ENCODE measurements around the gene KISS1R.

KISS1R gene

DNA sequence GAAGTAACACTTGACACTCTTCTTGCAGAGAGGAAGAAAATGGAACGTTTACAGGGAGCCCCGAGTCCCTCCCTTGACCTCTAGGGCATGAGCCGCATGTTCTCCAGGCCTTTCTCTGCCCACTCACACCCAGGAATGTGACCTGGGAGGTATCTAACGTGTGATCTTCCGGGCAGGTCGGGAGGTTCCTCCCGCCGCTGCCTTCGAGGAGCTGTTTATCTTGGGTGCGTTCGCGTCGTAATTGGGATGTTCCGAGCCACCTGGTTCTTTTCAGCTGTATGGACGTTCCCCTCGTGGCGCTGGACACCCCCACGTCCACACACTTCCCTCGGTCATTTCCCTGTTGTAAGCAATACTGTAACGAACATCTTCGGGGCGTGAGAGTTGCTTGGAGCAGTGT lies 22.3 kb downstream of the KISS1R start:
- Histone ChIP-seq H3K4me3 (ENCODE audit: low read depth, low read length) (no peak overlapping the region), H3K9me3 (no peaks in the 10 kb centered on the region), H3K27me3 (no peaks in the 10 kb centered on the region), H3K36me3 (peaks cover 9% of the 10 kb centered on the region), H3K4me1 (peaks cover 22% of the 10 kb centered on the region)
- TF ChIP-seq, protein P1, sequence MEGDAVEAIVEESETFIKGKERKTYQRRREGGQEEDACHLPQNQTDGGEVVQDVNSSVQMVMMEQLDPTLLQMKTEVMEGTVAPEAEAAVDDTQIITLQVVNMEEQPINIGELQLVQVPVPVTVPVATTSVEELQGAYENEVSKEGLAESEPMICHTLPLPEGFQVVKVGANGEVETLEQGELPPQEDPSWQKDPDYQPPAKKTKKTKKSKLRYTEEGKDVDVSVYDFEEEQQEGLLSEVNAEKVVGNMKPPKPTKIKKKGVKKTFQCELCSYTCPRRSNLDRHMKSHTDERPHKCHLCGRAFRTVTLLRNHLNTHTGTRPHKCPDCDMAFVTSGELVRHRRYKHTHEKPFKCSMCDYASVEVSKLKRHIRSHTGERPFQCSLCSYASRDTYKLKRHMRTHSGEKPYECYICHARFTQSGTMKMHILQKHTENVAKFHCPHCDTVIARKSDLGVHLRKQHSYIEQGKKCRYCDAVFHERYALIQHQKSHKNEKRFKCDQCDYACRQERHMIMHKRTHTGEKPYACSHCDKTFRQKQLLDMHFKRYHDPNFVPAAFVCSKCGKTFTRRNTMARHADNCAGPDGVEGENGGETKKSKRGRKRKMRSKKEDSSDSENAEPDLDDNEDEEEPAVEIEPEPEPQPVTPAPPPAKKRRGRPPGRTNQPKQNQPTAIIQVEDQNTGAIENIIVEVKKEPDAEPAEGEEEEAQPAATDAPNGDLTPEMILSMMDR (IDR thresholded peaks at IDR 0.05; ENCODE audit: low read depth, low read length): no peak
- DNase-seq: no peak

- Histone ChIP-seq H3K36me3 (peaks cover 9% of the 10 kb centered on the region), H3K27me3 (no peaks in the 10 kb centered on the region), H3K4me3 (ENCODE audit: low read depth, low read length) (no peak overlapping the region; the same call in 1 of the 2 replicates), H3K4me1 (peaks cover 18% of the 10 kb centered on the region), H3K9me3 (no peaks in the 10 kb centered on the region)
- DNase-seq: no peak
- TF ChIP-seq, protein P1 (IDR thresholded peaks at IDR 0.05; ENCODE audit: low read depth, low read length): no peak
These were observed 22.8 kb downstream of the KISS1R start for GRCh38 chr19:939922-940321.

DNA sequence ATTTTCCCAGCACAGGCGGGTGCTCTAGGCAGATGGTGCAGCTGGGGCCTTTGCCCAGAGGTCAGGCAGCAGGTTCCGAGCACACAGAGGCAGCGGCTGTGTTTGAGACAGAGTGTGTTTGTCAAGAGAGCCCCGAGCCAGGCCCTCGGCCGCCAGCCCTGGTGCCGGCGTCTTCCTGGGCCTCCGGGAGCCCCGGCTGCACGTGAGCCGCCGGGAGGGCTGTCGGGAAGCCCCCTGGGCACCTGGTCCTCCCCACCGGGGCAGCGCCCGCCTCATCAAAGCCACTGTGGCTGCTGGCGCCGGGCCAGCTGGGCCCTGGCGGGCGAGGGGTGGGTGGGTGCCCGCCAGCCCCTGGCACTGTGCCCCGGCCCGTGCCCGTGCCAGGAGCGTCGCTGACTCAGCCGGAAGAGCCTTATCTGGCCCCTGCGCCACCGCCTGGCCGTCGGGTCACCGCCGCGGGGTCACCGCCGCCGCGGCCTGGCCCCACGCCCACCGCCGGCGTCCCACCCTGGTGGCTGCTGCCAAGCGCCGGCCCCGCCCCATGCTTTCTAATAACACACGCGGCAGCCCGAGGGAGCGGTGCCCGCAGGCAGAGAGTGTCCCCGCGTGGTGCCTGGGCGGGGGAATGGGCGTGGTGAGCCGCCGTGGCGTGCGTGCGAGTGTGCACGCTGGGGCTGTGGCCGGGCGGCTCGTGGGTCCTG lies 23.6 kb downstream of the KISS1R start:
- TF ChIP-seq, protein P1 (IDR thresholded peaks at IDR 0.05; ENCODE audit: low read depth, low read length): no peak
- Histone ChIP-seq H3K27me3 (no peaks in the 10 kb centered on the region), H3K4me3 (ENCODE audit: low read depth, low read length) (peak overlapping the region; percentile 33), H3K9me3 (no peaks in the 10 kb centered on the region), H3K4me1 (peaks cover 20% of the 10 kb centered on the region), H3K36me3 (peaks cover 5% of the 10 kb centered on the region)
- DNase-seq: peak; percentile 85

- peaks cover 20% of the 10 kb centered on the region for H3K4me1 ChIP-seq
- H3K9me3 ChIP-seq: no peaks in the 10 kb centered on the region
- H3K36me3 ChIP-seq: peaks cover 5% of the 10 kb centered on the region
- H3K27me3 ChIP-seq: no peaks in the 10 kb centered on the region
- H3K4me3 ChIP-seq (ENCODE audit: low read depth, low read length): peak overlapping the region; percentile 33
- no peak for DNase-seq
- TF ChIP-seq, protein P1 (IDR thresholded peaks at IDR 0.05; ENCODE audit: low read depth, low read length): no peak
These were observed 24.4 kb downstream of the KISS1R start for GRCh38 chr19:941292-942132.

DNA sequence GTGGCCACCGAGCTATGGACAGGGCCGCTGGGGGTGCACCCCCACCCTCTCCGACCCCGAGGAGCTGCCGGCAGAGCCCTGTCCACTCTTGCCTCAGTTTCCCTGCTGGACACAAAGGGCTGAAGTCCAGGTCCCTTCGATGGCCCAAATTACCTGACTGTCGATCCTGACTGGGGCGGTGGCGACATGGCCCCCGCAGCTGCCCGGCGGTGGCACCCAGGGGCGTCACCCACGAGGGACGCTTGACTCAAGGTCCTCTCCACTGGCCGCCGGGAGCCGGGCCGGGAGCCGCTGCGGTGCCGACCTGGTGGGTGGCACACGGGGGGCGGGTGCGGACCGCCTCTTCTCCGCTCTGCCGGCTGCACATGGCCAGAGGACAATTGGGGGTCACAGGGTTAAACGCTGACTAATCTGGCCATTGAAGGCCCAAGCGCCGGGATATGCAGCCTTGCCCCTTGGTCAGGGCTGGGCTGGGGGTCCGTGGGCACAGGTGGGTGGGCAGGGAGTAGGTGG lies 25.1 kb downstream of the KISS1R start:
- Histone ChIP-seq H3K4me1 (peaks cover 20% of the 10 kb centered on the region), H3K27me3 (no peaks in the 10 kb centered on the region), H3K4me3 (ENCODE audit: low read depth, low read length) (no peak overlapping the region), H3K9me3 (no peaks in the 10 kb centered on the region), H3K36me3 (peaks cover 5% of the 10 kb centered on the region)
- no peak for DNase-seq
- TF ChIP-seq, protein P1 (IDR thresholded peaks at IDR 0.05; ENCODE audit: low read depth, low read length): no peak

All from BE2C (cell line).